Stimulated activated CD4-positive, alpha-beta T cell treated with anti-CD3 and anti-CD28 coated beads, Interleukin-1b, Interleukin-23, amount 100 ng/mL, for 1 hour (primary cell): ENCODE results near the gene THOC7.

Experiments used
- DNase-seq, 2 donors: peaks; one replicate each; pipeline ENCODE4 v3.0.0-alpha.2; 2020; ENCODE audit warnings: low read depth in 2 of 2

THOC7 gene

DNA sequence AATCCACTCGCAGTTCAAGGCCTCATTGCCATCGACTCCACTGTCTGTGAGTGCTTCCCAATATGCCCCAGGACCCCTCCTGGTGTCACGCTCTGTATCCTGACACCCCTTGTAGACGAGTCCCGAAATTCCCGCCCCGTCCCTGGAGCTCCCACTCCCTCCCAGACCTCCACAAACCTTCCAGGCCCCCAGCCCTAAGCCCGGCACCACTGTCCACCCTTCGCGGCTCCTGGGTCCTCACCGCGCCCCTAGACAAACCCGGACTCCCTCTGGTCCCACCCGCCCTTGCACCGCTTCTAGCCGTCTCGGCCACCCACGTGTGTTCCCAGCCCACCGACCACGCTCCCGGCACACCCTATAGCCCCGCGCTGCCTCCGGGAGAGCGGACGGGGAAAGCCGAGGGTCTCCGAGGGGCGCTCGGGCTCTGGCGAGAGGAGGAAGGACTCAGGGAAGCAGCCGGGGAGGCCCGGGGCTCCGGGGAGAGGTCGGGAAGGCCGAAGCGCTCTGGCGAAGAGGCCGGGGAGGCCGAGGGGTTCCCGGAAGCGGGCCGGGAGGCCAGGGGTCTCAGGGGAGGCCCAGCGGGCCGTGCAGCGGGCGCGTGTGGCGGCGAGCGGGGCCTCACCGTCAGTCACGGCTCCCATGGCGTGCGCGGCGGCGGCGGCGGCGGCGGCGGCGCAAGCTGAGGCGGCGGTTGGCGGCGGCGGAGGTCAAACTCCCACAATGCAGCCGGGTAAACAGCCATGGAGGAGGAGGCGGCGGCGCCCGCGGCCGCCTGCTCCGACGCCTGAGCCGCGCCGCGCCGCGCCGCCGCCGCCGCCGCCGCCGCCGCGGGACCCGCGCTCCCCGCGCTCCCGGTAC lies at the start of gene THOC7, which contains the start of gene ATXN7:
Gene THOC7 (minus strand): TSS at position 656 of the 858 bp plus-strand sequence. CDS start 15 bp downstream, at position 641.
Gene ATXN7 (plus strand): TSS at position 718 of the 858 bp plus-strand sequence. CDS start 48,732 bp downstream, outside the sequence.
- peak; percentile 18 to 48 for DNase-seq

DNA sequence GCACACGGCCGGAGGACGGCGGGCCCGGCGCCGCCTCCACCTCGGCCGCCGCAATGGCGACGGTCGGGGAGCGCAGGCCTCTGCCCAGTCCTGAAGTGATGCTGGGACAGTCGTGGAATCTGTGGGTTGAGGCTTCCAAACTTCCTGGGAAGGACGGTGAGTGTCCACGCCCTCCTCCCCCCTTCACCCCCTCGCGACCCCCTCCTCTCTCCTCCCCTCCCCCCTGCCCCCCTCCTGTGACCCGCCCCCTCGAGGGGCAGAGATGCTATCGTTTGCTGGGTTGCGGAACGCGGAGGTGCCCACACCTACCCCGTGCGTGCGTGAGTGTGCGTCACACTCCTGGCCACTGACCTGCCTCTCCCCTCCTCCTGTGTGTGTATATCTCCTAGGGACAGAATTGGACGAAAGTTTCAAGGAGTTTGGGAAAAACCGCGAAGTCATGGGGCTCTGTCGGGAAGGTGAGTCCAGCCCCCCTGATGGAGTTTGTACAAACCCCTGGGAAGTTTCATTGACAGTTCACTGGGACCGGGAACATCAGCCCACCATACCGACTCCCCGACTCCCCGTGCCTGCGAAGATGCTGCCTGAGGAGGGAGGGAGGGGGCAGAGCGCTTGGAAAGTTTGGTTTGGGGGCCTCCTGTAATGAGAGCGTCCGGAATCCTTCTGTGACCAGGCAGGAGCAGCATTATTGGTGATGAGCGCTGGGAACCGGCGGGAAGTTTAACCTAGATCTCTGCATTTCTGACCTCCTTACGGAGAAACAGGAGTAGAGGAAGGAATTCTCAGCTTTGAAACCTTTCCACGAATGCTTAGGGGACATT lies 49.4 kb upstream of the THOC7 start:
- peak; percentile 12 to 21 for DNase-seq

DNA sequence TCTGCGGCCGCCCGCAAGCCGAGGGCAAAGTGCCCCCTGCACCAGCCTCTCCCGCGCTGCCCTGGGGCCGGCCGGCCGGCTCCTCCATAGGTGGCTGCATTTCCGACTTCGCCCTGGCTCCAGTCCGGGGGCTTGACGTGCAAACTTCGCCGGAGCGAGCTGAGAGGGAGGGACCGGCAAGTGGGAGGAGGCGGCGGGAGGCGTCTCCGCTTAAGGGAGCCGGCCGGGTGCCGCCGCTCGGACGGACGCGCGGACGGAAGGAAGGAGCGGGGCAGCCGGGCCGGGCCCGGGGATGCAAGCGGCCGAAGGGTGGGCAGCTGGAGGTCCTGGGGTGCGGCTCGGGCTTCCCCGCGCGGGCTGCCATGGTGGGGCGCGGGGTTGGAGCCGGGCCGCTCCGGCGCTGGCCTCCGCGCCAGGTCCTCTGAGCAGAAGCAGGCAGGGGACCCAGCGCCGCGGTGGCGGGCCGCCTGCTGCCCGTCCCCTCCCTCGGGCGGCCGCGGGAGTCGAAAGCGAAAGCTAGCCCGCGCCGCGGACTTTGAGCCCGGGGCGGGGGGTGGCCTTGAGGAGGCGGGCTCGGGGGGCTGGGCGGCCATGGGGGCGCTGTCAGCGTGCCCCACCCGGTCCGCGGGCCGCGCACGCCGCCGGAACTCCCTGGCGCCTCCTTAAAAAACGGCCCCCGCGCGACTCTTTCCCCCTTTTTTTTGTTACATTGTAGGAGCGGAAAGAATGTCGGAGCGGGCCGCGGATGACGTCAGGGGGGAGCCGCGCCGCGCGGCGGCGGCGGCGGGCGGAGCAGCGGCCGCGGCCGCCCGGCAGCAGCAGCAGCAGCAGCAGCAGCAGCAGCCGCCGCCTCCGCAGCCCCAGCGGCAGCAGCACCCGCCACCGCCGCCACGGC lies 48.5 kb upstream of the THOC7 start, which contains the start of gene SCAANT1:
Gene SCAANT1 (minus strand): TSS at position 511 of the 895 bp plus-strand sequence.
- peak; percentile 57 to 67 for DNase-seq

DNA sequence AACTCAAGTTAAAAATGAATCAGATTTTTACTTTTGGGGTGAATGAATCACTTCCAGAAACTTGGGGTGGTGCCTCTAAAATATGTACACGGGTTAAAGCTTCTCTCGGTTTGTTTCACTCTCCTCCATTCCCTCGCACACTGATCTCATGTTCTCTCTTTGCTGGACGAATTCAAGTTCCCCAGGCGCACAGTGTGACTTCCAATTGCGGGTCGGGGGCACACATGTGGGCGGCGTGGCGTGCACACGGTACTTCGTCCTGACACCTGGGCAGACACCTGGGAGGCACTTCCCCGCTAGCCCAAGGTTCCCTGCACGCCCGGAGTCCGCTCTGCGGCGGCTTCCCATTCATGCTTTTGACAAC lies 47.9 kb upstream of the THOC7 start:
- DNase-seq = peak in 1 of 2 donors; percentile 1

DNA sequence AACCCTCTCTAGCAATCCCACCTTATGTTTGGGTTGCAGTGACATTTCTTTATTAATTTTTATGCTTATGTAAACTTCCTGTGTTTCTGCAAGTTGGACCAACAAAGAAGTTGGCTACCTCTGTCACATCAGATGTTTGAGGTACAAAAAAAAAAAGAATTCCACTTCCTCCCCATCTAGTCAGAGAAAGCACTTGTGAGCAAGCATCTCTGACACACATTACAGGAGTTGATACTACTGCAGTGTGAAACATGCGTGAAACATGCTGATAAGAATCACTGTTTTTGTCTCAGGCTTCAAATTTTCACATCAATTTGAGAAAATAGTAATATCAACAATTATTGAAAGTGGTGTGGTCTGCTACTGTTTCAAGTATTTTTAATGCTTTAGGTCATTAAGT lies 47.3 kb upstream of the THOC7 start:
- no peak for DNase-seq

DNA sequence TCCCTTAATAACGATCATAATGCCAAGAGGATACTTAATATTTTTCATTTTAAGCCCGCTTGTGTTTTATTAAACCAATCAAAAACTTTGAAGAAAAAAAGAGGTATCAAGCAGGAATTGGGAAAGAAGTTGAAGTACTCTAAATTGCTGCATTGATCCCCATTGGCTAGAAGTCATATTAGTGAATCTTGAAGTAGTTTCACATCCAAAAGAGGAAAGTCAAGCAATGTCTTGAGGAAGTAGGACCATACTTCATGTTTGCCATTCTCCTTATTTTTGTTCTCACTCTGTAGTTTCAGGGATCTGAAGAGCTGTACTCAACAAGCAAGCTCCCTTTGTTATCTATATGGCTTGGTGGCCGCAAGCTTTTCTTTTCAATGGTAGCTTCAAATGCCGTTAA lies 46.4 kb upstream of the THOC7 start:
- no peak for DNase-seq

DNA sequence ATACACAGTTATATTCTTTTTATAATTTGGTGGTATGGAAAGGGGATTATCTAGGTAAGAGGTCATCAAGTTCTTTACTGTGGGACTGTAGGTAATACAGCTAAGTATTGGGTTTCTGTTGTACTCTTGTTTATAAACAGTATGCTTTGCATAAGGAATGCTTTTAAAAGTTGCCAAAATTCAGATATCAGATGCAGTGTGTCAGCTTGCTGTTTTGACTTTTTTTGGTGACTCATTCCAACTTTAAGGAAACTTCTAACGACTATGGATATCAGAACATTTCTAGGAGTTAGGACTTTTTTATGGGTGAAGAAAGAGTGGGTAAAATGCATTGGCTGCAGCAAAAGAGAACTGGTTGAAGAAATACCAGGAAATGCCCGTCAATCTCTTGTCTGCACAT lies 45.8 kb upstream of the THOC7 start:
- no peak for DNase-seq

DNA sequence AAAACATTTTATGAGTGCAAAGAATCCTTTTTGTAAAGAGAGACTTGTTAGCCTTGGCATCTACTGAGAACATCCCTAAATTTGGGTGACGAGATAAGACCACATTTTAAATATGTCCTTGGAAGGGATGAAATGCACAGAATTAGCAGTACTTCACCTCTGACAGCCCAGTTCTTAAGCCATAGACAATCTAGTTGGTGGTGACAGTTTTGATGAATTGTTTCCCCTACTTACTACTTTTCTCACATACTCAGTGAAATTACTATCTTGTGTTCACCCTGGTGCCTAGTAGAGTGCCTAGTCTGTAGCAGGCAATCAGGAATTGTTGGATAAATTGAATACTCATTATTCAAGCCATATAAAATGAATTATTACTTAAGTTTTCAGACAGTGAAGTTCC lies 45.2 kb upstream of the THOC7 start:
- no peak for DNase-seq

DNA sequence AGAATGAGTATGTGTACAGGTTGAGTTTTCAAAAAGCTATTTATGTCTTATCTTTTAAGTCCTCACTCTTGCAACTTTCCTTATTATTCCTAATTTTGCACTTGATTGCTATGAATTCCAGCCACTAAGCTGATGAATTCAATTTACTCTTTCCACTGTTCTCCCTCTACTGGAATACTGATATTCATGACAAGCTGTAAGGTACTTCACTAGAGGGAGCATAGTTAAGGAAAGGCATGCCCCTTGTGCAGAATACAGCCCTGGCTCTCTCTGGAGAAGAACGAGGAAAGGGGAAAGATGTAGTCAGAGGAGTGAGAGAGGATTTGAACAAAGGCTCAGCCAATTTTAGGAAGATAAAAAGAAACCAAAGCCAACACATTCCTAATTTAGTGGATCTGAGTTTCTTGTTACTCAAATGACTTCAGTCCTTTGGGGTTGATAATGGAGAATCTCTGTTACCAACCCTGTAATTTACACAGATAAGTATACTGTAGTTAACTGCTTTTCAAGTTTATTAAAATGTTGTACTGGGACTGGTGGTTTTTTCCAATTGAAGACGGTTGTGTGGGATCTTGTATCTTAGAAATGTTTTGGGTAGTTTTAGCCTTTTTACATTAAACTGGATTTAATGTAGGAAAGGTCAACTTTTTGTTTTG lies 44.6 kb upstream of the THOC7 start:
- no peak for DNase-seq

DNA sequence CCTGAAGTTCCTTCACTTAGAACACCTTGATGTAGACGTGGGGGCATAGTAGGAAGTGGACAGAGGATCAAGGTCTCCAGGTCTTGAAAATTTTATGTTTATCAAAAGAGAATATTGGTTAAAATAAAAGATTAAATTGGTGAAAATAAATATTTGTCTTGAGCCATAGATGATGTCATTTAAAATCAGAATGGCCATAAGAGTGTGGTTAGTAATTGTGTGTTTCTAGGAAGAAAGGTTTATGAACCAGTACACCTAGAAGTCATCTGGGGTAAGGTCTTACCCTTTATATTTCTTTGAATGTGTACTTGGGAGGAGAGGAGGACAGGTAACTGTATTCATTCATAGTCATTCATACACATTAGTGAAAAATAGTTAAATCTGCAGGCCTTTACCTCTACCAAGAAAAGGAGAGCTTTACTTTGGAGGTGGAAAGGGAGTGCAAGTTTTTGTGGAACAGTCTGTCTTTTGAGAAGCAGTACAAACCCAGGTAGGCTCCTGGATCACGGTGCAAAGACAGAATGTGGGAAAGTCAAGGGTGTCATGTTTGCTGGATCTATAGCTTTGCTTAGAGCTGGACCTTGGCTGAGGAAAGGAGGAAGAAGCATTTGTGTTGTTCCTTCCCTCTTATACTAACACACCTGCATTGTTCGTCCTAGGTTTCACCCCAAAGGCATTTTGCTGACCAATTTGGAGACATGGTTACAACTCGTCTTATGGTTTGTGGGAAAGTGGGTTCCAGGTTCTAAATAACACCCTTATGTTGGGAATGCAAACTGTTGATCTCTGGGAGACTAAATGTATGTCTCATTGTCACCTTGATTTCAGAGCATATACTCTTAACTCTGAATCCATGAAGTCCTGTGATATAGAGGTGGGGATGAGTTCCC lies 42.4 kb upstream of the THOC7 start:
- no peak for DNase-seq

DNA sequence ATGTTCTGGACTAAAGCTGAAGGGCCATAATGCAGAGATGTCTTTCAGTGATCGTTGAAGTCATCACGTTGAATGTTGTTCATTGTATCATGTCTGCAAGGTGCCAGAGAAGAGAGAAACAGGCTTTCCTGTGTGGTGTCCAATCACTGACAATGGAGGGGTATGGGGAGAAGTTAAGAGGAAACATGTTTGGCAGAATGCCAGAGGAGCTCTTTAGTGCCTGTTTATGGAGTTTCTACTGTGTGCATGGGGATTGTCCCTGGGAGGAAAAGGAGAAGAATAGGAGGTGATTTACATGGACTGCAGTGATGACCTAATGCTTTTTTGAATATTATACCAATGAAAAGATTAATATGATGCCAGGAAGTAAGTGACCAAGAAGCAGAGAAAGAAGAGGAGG lies 36.9 kb upstream of the THOC7 start:
- DNase-seq = no peak

DNA sequence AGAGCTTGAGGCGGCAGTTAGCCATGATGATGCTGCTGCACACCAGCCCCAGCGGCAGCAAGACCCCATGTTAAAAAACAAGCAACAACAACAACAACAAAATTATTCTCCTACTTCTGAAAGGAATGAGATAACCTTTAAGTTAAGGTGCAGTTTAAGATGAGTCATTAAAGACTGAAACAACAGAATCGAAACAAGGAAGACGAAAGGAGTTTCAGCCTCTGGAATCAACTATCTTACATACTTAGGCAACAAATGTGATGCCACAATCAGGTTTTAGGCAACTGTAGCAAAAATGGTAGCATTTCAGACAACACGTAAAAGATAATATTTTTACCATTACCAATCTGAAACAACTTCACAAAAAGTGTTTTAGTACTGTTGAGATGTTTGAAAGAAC lies 36.4 kb upstream of the THOC7 start:
- no peak for DNase-seq

DNA sequence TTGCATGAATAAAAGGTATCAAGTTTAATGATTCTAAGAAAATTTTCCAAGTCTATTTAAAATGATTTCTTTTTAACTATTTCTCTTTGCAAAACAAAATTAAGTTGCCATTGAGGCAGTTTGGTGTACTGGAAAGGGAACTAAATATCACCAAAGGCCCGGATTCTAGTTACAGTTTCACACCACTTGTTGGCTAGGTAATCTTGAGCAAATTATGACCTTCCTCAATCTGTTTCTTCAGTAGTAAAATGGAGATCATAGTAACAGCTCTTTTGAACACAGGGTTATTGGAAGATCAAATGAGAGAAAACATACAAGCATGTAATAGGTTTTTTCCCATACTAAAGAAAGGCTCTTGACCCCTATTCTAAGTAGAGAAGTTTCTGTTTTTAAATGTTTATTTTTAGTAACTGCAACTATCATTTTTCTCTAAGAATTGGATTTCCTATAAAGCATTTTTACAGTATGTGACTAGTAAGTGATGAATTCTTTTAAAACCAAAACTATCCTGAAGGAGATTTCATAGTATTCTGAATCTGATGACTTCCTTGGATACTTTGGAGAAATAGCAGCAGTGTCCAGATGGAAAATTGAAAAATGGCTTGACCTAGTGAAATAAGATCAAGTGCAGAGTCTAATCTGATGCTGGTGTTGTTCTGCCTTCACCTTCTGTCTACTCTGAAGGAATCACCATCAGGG lies 32.9 kb upstream of the THOC7 start:
- DNase-seq = no peak

DNA sequence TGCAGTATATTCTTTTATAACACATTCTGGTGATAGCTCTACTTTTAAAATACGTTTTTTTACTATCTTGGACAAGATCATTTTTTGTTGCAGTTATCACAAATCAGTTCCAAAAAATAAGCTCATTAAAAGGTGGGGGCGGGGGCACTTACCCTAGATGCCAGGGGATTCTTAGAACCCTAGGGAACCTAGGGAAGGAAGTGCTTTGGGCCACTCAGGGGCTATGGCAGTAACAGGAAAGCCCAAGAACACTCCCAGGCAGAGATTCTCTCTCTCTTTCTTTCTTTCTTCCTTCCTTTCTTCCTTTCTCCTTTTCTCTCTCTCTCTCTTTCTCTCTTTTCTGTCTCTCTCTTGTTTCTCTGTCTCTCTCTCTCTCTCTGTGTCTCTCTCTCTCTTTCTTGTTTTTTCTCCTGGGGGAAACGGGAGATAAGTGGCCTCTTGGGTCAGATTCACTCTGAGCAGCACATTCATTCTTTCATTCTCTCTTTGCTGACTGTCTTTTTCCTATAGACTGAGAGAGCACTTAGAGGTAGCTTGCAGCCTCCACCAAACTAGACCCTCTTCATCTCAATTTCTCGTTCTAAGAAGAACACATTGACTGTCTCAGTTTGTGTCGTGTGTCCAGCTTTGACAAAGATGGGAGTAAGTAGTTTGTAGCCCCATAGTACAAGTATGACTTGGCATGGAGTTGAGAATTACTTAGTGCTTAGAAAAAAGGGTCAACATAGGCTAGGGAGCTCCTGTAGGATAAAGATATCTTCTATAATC lies 32.0 kb upstream of the THOC7 start:
- no peak for DNase-seq

DNA sequence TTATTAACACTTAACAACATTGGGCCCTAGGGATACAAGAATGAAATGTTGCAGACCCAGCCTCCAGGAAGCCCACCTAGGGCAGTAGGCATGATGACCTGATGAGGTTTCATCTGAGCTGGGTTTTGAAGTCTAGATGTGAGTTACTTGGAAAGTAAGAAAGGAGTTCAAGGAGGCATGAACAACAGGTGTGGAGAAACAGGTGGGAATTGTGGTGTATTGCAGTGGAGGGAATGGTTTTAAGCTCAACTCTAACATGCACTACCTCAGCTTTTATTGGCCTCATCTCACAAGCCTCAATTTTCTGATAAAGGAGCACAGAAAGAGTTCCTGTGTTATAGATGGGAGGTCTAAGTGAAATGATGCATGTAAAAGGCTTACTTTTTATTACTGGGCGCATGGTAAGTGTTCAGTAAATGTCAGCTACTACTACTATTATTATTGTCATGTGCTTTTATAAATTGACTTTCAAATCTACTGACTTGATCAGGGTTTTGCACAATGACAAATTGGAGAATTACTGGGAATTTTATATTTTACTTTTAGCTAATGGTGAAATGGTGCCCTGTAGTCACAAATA lies 29.3 kb upstream of the THOC7 start:
- DNase-seq = no peak

DNA sequence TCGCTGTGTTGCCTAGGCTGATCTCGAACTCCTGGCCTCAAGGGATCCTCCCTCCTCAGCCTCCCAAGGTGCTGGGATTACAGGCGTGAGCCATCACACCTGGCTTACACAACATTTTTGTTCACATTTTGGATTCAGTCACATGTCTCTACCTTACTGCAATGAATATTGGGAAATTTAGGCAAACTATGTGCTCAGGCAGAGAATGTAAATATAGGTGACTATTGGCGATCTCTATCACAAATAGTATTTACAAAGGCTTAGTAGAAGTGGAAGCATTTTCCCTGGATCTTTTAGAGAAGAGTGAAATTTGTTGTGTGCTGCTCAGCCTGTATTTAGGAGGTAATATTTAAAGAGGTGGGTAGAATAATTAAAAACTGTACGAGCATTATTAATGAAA lies 27.9 kb upstream of the THOC7 start:
- no peak for DNase-seq

DNA sequence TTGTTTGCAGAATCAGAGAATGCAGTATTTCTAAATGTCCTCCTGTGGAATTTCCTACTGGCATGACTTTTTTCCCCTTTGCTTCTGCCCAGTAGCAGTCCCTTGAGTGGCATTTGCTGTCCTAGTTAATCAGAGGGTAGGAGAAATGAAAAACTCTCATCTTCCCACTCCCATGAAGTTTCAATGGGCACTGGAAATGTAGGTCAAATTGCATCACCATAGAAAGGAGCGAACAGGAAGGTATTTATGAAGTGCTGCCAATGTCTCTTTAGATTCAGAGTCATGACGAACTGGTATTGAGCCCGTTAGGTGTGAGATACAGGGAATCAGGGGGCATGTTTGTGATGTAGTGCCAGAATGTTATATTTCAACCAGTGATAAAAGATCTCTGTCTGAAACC lies 23.3 kb upstream of the THOC7 start:
- no peak for DNase-seq

DNA sequence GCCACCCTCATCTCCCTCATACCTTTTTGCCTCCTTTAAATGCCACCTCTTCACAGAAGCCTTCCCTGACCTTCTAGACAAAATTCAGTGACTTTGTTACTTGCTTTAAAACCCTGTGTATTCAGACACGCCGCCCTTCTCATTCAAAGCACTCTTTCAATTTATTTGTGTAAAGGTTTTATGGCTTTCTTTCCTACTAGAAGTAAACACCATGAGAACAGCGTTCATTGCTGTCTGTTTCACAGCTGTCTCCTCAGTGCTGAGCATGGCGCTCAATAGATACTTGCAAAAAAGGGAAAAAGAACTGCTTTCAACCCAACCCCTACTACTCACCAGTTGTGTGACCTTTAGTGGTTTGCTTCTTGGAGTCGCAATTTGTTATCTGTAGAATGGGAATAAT lies 17.0 kb upstream of the THOC7 start:
- no peak for DNase-seq
